Adrenal gland (tissue), 5 donors: ENCODE measurements around the gene RIMKLA.

Source experiments
- CTCF ChIP-seq, 6 experiments: fragments of 450-650 bp in 4 of 6; fragments of 200-600 bp in 2 of 6; sonication (generic) in 1 of 6; IDR thresholded peaks; 1 replicate in 5 of 6; 2 replicates in 1 of 6; pipeline versions ENCODE4 v1.5.1 to v1.8.0; 2016 to 2021; ENCODE audit warnings: antibody characterized with exemption in 6 of 6, mild to moderate bottlenecking in 2 of 6, moderate library complexity in 1 of 6
- POLR2A ChIP-seq, 2 donors: fragments of 450-650 bp; IDR thresholded peaks; one replicate each; pipeline ENCODE4 v1.6.1; 2017; ENCODE audit warnings: antibody characterized with exemption in 2 of 2, mild to moderate bottlenecking in 2 of 2, moderate library complexity in 1 of 2
- donor health status: DM: no; HTN: no; CAD: no.

- TF ChIP-seq CTCF (IDR thresholded peaks at IDR 0.05), result no peak
- no peak for TF ChIP-seq POLR2A (IDR thresholded peaks at IDR 0.05)
These were observed 11.1 kb upstream of the RIMKLA start for GRCh38 chr1:42369471-42369870.
